LNCaP clone FGC (cell line): Measurements from ENCODE around the gene IGFL4.

Source experiments
- DNase-seq: peaks from one replicate; pipeline ENCODE4 v3.0.0-alpha.2; 2011; ENCODE audit warnings: low read depth
- H3K4me3 ChIP-seq: 2 replicates; pipeline ENCODE4 v1.5.1; 2011; ENCODE audit warnings: mild to moderate bottlenecking, low read depth, low read length, control low read depth
- TF ChIP-seq, protein P1 (sequence below): IDR thresholded peaks from 2 replicates; pipeline ENCODE4 v1.5.1; 2012; ENCODE audit warnings: mild to moderate bottlenecking; ENCODE audit not compliant: control insufficient read depth, insufficient read depth; ENCODE audit errors: extremely low read depth

Gene IGFL4

DNA sequence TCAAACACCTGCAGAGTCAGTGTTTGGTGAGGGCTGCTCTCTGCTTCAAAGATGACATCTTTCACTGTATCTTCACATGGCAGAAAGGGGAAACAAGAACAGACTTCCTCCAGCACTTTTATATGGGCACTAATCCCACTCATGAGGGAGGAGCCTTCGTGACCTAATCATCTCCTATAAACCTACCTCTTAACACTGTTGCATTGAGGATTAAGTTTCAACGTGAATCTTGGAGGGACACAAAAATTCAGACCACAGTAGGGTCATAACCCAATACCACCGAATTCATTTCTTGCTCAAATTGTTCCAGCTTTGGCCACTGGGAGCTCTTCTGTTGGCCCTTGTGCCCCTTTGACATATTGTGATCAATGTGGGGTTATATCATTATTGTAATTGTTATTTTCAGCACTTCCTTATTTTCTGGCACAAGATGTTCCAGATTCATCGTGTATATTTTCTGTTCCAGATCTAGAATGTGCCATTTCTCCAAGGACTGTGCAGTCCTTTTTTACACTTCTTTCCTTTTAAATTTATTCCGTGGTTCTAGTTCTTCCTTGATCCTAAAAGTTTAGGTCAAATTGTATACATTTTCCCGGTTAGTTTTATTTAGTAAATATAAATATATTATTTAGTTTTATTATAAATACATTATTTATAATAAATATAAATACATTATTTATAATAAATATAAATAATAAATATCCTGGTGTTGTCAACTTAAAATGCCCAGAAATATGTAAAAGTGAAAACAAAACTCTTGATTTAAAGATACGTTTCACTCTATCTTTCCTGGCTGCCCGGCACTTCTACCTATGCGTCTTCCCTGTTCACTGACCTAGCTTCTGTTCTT is 35.5 kb upstream of the IGFL4 start:
- no peak for DNase-seq
- no peak overlapping the region for H3K4me3 ChIP-seq
- TF ChIP-seq, protein P1, sequence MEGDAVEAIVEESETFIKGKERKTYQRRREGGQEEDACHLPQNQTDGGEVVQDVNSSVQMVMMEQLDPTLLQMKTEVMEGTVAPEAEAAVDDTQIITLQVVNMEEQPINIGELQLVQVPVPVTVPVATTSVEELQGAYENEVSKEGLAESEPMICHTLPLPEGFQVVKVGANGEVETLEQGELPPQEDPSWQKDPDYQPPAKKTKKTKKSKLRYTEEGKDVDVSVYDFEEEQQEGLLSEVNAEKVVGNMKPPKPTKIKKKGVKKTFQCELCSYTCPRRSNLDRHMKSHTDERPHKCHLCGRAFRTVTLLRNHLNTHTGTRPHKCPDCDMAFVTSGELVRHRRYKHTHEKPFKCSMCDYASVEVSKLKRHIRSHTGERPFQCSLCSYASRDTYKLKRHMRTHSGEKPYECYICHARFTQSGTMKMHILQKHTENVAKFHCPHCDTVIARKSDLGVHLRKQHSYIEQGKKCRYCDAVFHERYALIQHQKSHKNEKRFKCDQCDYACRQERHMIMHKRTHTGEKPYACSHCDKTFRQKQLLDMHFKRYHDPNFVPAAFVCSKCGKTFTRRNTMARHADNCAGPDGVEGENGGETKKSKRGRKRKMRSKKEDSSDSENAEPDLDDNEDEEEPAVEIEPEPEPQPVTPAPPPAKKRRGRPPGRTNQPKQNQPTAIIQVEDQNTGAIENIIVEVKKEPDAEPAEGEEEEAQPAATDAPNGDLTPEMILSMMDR = no peak

DNA sequence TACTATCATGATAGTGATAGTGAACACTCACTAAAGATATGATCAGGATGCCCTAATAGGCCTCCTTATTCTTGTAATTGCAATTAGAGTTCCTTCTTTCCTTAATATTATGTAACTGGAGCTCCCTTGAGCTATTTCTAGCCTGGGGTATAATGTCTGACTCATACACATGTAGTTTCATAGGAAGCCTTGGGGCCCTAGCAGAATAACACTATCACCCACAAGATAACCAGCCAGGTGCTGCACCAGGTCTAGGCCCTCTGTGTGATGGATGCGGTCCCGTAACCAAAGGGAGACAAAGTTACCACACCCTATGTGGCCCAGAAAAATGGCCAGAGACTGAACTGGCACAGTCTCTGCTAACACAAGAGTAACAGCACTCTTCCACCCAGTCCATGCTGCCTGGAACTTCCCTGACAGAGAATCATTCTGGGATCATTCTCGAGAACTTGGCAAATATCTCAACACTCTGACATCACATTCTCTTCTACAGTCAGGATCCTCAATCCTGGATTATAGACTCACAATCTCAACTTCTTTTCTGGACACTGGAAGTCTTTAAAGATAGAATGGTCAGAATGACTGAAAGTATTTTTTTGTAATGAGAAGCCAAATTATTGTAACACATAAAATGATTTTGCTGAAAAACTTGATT is 32.6 kb upstream of the IGFL4 start:
- TF ChIP-seq, protein P1 = no peak
- no peak for DNase-seq

DNA sequence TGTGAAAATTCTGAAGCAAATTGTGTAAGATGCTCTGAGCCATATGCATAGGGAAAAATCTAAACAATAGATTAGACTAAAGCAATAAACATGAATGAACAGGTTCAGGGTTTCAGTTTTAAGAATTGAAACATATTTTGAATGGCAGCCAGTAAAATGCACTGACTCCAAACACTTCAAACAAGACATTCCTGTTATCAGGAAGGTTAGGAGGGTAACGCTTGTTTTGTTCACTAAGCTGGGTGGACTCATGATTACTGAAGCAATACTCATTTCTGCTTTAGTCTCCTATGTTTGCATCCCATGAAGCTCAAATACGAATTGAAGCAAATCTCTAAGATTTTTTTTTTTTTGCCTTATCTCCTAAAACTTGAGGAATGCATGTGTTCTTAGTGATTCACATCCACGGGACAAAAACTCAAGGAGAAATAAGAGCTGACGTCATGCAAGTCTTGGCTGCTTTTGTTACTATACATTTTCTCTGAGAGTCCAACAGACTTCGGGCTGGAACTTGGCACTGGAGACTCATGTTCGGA is 29.1 kb upstream of the IGFL4 start:
- TF ChIP-seq, protein P1 = no peak
- no peak overlapping the region for H3K4me3 ChIP-seq
- DNase-seq = no peak

More for the DNA sequence above, 32.6 kb upstream of the IGFL4 start:
- no peak overlapping the region for H3K4me3 ChIP-seq

DNA sequence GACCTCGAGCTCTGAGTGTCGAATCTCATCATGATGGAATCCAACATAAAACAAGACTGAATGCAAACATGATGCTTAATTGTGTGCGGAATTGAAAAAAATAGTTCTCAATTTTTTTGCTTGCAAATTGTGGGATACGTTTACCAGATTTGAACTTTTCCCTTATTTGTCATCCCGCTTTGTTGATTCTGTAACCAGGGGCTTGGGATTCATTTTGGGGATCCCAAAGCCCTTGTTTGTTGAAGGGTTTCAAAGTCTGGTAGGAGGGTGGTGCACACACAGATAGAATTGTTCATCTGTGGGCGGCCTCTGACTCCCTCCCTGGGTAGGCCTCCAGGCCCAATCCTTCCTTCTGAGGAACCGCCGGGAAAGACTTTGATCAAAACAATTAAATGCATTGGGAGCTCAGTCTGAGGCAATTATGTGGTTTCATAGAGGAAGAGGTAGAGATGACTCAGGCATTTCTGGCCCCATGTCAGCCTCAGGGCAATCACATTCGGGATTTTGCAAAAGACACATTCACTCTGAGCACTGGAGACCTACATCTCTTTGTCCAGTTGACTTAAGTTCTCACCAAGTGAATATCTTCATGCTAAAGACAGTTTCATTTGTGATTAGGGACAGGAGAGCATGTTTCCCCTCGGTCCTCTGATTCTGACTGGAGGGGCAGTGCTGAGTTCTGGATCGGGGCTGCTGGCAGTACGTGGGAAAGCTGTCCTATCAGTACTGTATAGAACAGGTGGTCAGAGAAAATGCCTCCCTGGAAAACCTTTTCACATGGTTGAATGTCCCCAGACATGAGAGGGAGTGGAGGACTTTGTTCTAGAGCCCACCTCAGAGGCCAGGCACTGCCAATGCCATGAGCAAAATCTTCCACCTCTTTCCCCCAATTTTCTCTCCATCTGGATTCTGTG is 27.8 kb upstream of the IGFL4 start:
- no peak for DNase-seq
- no peak overlapping the region for H3K4me3 ChIP-seq
- TF ChIP-seq, protein P1 = no peak

DNA sequence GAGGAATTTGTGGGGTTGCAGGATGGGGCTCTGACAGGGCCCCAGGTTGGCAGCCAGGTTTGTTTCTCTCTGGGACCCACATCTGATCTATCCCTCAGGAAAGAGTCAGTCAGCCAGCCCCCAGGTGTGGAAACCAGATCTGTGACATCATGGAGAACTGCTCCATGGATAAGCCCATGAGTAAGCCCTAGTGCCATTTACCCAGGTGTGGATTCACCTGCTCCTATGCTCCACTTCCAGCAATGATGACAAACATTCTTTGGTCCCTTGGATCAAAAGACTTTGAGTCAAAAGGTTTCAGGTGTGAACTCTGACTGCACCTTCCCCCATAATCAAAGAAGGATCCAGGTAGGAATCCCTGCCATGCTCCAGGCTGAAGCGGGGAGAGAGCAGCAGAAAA is 26.9 kb upstream of the IGFL4 start:
- TF ChIP-seq, protein P1 = no peak
- no peak for DNase-seq
- no peak overlapping the region for H3K4me3 ChIP-seq

DNA sequence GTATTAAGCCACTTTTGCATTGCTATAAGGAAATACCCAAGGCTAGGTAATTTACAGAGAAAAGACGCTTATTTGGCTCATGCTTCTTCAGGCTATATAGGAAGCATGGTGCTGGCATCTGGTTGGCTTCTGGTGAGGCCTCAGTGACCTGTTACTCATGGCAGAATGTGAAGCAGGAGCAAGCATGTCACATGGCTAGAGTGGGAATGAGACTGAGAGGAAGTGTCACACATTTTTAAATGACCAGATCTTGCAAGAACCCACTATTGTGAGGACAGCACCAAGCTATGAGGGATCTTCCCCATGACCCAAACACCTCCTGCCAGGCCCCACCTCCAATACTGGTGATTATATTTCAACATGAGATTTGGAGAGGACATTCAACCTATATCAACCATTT is 25.7 kb upstream of the IGFL4 start:
- H3K4me3 ChIP-seq = no peak overlapping the region
- TF ChIP-seq, protein P1 = no peak
- no peak for DNase-seq
